ENCODE measurements around the gene SLC38A9.

- TF ChIP-seq, protein P1, sequence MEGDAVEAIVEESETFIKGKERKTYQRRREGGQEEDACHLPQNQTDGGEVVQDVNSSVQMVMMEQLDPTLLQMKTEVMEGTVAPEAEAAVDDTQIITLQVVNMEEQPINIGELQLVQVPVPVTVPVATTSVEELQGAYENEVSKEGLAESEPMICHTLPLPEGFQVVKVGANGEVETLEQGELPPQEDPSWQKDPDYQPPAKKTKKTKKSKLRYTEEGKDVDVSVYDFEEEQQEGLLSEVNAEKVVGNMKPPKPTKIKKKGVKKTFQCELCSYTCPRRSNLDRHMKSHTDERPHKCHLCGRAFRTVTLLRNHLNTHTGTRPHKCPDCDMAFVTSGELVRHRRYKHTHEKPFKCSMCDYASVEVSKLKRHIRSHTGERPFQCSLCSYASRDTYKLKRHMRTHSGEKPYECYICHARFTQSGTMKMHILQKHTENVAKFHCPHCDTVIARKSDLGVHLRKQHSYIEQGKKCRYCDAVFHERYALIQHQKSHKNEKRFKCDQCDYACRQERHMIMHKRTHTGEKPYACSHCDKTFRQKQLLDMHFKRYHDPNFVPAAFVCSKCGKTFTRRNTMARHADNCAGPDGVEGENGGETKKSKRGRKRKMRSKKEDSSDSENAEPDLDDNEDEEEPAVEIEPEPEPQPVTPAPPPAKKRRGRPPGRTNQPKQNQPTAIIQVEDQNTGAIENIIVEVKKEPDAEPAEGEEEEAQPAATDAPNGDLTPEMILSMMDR (IDR thresholded peaks at IDR 0.05) = no peak
- no peak for TF ChIP-seq JUN (CRISPR knock-in tag; IDR thresholded peaks at IDR 0.05)
- no peak for TF ChIP-seq ZNF423 (CRISPR knock-in tag; IDR thresholded peaks at IDR 0.05)
- TF ChIP-seq GABPB1 (CRISPR knock-in tag; IDR thresholded peaks at IDR 0.05) = no peak
- TF ChIP-seq, protein P2, sequence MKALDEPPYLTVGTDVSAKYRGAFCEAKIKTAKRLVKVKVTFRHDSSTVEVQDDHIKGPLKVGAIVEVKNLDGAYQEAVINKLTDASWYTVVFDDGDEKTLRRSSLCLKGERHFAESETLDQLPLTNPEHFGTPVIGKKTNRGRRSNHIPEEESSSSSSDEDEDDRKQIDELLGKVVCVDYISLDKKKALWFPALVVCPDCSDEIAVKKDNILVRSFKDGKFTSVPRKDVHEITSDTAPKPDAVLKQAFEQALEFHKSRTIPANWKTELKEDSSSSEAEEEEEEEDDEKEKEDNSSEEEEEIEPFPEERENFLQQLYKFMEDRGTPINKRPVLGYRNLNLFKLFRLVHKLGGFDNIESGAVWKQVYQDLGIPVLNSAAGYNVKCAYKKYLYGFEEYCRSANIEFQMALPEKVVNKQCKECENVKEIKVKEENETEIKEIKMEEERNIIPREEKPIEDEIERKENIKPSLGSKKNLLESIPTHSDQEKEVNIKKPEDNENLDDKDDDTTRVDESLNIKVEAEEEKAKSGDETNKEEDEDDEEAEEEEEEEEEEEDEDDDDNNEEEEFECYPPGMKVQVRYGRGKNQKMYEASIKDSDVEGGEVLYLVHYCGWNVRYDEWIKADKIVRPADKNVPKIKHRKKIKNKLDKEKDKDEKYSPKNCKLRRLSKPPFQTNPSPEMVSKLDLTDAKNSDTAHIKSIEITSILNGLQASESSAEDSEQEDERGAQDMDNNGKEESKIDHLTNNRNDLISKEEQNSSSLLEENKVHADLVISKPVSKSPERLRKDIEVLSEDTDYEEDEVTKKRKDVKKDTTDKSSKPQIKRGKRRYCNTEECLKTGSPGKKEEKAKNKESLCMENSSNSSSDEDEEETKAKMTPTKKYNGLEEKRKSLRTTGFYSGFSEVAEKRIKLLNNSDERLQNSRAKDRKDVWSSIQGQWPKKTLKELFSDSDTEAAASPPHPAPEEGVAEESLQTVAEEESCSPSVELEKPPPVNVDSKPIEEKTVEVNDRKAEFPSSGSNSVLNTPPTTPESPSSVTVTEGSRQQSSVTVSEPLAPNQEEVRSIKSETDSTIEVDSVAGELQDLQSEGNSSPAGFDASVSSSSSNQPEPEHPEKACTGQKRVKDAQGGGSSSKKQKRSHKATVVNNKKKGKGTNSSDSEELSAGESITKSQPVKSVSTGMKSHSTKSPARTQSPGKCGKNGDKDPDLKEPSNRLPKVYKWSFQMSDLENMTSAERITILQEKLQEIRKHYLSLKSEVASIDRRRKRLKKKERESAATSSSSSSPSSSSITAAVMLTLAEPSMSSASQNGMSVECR (CRISPR knock-in tag; IDR thresholded peaks at IDR 0.05; ENCODE audit: borderline replicate concordance) = no peak
- TF ChIP-seq USF2 (CRISPR knock-in tag; IDR thresholded peaks at IDR 0.05) = no peak
Observed at GRCh38 chr5:55758231-55758630, 46.1 kb upstream of the SLC38A9 start.

Data from WTC11 (cell line).